GM18907 (cell line): Measurements from ENCODE around the gene NPHP1.
"Not testable (repeated sequence)": the region's sequence is repeated elsewhere in the genome, so short reads cannot be mapped to it uniquely, and the experiment has no call there.

ENCODE experiments used
- ATAC-seq: cut with Tn5 transposase; IDR thresholded peaks from one replicate; pipeline ENCODE4 v1.9.1; 2021; ENCODE audit warnings: mild to moderate bottlenecking, moderate library complexity; ENCODE audit not compliant: unreplicated experiment

Gene NPHP1

GRCh38 chr2:110198016-110198415 is 6.8 kb downstream of the NPHP1 start:
- no peak for ATAC-seq

DNA sequence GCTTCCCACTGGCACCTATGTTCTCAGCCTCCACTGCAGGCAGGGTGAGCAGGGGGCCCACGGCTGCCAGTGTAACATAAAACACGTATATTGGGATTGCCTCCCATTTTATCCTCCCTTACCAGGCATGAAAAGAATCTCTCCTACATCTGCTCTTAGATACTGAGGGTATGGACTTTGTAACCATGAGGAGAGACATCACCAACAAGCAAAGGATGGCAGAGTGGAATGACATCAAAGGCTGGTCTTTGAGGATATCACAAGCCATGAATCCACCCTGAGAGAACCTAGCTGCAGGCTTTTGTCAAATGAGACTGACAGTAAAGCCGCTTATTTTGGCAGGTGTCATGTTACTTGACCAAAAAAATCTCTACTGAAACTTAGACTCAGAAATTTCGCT is 7.4 kb downstream of the NPHP1 start:
- no peak for ATAC-seq

- ATAC-seq: not testable (repeated sequence)
These were observed 14.6 kb downstream of the NPHP1 start for GRCh38 chr2:110190169-110190568.

DNA sequence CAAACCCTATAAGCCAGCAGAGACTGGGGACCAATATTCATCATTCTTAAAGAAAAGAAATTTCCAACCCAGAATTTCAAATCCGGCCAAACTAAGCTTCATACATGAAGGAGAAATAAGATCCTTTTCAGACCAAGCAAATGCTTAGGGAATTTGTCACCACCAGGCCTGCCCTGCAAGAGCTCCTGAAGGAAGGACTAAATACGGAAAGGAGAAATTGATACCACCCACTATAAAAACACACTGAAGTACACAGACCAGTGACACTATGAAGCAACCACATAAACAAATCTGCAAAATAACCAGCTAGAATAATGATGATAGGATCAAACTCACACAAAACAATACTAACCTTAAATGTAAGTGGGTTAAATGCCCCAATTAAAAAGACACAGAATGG is 22.4 kb downstream of the NPHP1 start:
- ATAC-seq: no peak

- no peak for ATAC-seq
These were observed 24.8 kb downstream of the NPHP1 start for GRCh38 chr2:110180036-110180435.

DNA sequence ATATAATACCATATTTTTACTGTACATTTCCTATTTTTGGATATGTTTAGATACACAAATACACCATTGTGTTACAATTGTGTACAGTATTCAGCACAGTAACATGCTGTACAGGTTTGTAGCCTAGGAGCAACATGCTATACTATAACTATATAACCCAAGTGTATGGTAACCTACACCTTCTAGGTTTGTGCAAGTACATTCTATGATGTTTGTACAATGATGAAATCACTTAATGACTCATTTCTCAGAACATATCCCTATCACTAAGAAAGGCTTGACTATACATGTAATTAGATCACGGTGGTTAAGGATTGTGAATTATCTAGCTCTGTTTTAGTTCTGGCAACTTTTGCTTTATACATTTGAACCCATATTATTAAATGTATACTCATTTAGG is 31.3 kb downstream of the NPHP1 start:
- ATAC-seq: no peak

DNA sequence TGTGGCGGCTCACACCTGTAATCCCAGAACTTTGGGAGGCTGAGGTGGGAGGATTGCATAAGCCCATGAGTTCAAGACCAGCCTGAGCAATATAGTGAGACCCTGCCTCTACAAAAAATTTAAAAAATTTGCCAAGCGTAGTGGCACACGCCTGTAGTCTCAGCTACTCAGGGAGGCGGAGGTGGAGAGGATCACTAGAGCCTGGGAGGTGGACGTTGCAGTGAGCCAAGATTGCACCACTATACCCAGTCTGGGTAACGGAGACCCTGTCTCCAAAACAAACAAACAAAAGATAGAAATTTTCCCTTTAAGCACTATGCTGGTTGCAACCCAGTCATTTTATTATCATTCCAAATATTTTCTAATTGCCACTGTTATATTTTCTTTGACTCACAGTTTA is 32.3 kb downstream of the NPHP1 start:
- no peak for ATAC-seq

DNA sequence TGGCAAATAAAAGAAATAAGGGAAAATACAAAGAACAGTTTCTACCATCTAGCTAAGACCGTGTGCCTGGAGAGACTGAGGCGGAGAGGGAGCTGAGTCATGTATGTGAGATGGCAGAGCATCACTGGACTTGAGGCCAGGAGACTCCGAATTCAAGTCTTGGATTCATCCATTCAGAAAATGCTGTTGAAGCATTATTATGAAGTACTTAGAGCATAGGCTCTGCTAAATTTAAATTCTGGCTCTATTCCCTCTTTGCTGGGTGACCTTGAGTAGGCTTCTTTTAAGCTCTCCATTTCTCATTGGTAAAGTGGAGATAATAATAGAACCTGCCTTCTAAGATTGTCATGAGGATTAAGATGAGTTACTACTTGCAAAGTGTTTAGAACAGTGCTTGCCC is 34.7 kb downstream of the NPHP1 start:
- ATAC-seq: no peak

DNA sequence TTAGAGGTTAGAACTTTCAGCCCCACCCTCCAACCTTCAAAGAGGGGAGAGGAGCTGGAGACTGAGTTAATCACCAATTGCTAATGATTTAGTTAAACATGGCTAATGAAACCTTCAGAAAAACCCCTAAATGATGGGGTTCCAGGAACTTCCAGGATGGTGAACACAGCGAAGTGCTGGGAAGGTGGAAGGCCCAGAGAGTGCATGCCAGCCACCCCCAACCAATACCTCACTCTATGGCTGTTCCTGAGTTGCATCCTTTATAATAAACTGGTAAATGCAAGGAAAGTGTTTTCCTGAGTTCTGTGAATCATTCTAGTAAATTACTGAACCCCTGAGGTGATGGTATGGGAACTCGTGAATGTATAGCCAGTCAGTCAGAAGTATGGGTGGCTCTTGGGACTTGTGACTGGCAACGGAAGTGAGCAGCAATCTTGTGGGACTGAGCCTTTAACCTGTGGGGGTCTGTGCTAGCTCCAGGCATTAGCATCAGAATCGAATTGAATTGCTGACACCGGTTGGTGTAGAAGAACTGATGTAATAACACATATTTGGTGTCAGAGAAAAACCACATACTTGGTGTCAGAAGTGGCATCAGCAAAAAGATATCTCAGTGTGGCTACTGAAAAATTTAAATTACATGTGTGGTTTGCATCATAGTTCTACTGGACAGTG is 37.4 kb downstream of the NPHP1 start:
- no peak for ATAC-seq

DNA sequence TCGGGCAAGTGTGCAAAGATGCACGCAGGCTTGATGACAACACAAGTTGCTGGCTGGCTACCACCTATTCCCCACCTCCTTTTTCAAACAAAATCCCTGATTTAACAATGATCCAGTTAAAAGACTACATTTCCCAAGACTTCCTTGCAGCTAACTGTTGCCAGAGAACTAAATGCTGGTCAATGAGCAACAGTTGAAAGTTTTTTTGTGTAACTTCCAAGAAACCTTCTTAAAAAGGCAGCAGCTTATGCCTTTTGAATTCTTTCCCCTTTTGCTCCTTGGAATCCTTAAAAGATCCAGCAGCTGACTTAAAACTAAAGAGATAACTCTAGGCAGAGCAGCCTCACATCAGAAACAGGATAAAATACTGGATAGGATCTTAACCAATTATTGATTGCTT is 38.5 kb downstream of the NPHP1 start:
- no peak for ATAC-seq

GRCh38 chr2:110157153-110157793 is 47.5 kb downstream of the NPHP1 start:
- peak; percentile 66 for ATAC-seq

DNA sequence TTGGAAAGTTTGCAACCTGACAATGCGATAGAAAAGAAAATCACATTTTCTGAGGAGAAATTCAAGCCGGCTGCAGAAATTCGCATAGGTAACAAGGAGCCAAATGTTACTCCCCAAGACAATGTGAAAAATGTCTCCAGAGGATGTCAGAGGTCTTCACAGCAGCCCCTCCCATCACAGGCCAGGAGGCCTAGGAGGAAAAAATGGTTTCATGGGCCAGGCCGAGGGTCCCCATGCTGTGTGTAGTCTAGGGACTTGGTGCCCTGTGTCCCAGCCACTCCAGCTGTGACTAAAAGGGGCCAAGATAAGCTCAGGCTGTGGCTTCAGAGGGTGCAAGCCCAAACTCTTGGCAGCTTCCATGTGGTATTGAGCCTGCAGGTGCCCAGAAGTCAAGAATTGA is 50.0 kb downstream of the NPHP1 start:
- ATAC-seq: not testable (repeated sequence)

- ATAC-seq: not testable (repeated sequence)
These were observed 50.6 kb downstream of the NPHP1 start for GRCh38 chr2:110154188-110154587.

DNA sequence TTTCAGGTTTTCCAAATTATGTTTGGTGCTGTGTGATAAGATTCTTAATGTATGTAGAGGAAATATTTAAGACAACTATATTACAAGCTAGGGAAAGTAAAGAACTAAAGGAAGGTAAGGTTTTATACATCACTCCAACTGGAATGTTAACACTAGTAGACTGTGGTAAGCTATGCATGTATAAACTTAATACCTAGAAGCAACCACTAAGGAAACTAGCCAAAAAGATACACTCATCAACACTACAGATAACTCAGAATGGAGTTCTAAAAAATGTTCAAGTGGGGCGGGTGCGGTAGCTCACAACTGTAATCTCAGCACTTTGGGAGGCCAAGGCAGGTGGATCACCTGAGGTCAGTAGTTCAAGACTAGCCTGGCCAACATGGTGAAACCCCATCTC is 51.4 kb downstream of the NPHP1 start:
- no peak for ATAC-seq

DNA sequence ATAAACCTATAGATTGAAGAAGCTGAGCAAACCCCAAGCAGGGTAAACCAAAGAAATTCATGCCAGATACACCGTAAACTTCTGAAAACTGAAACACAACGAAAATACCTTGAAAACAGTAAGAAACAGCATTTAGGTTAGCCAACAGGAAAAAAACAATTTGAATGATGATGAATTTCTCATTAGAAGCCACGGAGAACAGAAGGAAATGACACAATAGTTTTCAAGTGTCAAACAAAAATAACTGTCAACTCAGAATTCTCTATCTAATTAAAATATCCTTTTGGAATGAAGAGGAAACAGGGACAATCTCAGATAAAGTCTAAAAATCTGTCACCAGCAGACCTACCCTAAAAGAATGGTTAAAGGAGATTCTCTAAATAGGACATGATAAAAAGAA is 51.9 kb downstream of the NPHP1 start:
- ATAC-seq: no peak

DNA sequence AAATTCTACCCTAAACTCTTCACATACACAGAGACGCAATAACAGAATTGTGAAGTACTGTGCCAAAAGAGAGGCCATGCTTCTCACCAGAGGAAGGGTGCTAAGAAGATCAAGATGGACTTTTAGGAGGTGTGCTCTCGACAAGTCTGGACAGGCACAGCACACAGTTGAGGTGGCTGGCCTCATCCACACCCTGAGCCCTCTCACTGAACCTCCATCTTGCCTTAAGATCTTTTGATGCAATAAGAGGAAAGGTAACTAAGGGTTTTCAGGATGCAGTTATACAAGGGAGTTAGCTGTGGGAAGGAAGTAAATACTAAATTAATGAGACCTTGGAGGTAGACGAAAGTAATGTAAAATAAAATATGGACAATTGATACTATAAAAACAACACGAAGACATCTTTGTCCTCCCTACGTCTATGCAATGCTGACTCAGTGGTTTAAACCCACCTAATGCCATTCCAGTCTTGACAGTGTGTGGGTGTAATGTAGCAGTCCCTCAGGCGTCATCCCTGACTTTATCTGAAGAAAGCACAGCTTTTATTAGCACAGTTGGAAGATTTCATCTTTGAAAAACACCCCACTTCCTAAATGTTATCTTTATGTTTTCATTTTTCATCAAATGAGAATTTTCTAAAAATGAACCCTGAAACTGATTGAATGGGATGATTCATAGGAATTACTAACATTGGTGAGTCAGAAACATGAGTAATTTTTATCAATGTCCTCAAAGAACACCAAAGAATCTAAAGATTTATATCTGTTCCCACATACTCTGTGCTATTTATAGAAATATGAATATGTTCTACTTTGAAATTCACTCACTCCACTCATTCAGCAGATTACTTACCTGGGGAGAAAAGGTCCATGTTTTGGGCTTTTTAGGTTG is 55.2 kb downstream of the NPHP1 start:
- ATAC-seq: no peak

GRCh38 chr2:110146945-110147332 is 57.9 kb downstream of the NPHP1 start:
- no peak for ATAC-seq

- no peak for ATAC-seq
These were observed 58.4 kb downstream of the NPHP1 start for GRCh38 chr2:110146183-110146944.

GRCh38 chr2:110143982-110144381 is 60.8 kb downstream of the NPHP1 start:
- ATAC-seq: peak; percentile 66

DNA sequence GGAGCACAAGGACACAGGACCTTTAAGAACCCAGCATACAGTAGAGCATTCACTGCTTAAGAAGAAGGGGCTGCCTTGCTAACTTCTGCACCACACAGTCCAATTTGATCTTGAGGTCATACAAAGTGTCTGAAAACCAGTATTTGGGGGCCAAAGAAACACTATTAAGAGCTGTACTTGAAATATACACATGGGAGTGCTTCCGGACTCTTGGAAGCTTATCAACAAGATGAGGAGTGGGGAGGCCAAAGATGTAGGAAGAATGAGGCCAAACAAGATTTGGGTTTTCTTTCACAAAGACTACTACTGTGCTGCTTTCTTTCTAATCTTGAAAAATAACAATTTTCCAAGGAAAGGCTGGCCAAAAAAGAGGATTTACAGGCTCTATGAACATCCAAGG is 64.4 kb downstream of the NPHP1 start:
- ATAC-seq: no peak

GRCh38 chr2:110134025-110134424 is 70.8 kb downstream of the NPHP1 start:
- no peak for ATAC-seq
